Measurements from ENCODE around the gene KLK3. TPM values are rescaled to one million over a fixed set of nuclear protein-coding genes. Genes with fewer than 3 reads are reported as not detected.

KLK3 gene
- total and polyA plus RNA-seq, 2 of the 13 experiments (the other 11 are each of a cell fraction or from before 2014, with no cell fraction given): not detected

DNA sequence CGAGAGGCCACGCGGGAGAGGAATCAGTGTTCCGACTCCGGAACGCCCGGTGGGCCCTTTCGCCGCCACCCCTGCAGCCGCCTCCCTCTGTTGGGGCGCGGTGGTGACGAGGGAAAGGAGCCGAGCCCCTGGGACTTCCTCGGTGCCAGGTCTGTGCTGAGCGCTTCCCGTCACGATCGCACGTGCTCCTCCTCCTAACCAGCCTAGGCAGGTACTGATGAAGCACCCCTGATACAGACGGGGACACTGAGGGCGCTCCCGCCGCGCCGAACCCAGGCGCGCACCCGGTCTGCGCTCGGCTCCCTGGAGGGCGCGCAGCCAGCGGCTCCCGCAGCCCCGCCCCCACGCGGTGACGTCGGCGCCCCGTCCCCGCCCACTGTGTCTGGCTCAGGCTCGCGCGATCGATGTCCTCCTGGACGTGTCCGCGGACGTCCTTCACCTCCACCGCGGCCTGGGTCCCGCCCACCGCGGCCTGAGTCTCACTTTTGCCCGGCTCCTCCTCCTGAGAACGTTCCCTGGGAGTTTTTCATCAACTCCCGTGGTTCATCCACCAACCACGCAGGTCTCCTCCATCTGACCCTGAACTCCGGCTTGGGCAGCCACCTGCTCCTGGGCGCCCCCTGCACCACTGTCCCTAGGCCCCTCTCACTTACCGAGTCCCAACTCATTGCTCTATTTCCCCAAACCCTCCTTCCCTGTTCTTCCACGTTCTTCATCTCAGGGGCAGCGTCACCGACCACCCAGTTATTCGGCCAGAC, 18.8 kb upstream of the KLK3 start (continued):
- TF ChIP-seq HMGXB4 (CRISPR knock-in tag; IDR thresholded peaks at IDR 0.05; ENCODE audit: borderline replicate concordance in 1 of 2, low read depth in 1 of 2) (peak; percentile 28 to 48; a peak in 1 of 4 replicates), GTF3A (CRISPR knock-in tag; conservative IDR thresholded peaks at IDR 0.05) (no peak), ZBTB2 (CRISPR knock-in tag; IDR thresholded peaks at IDR 0.05; ENCODE audit: low read depth) (no peak), YEATS4 (CRISPR knock-in tag; IDR thresholded peaks at IDR 0.05; ENCODE audit: borderline replicate concordance) (no peak), ZNF20 (CRISPR knock-in tag; IDR thresholded peaks at IDR 0.05) (no peak), HNF4A (CRISPR knock-in tag; IDR thresholded peaks at IDR 0.05) (no peak), ZNF264 (CRISPR knock-in tag; IDR thresholded peaks at IDR 0.05) (no peak), MXD4 (CRISPR knock-in tag; IDR thresholded peaks at IDR 0.05) (no peak), MTA3 (CRISPR knock-in tag; IDR thresholded peaks at IDR 0.05) (no peak), ZFP82 (CRISPR knock-in tag; IDR thresholded peaks at IDR 0.05; ENCODE audit: borderline replicate concordance) (0 out of 2 replicates have a peak, but pooled peaks have one; percentile 14), ZNF256 (CRISPR knock-in tag; conservative IDR thresholded peaks at IDR 0.05) (no peak), ZNF790 (CRISPR knock-in tag; IDR thresholded peaks at IDR 0.05; ENCODE audit: borderline replicate concordance) (no peak), ZNF770 (CRISPR knock-in tag; IDR thresholded peaks at IDR 0.05) (0 out of 2 replicates have a peak, but pooled peaks have one; percentile 33), RARA (CRISPR knock-in tag; IDR thresholded peaks at IDR 0.05) (0 out of 2 replicates have a peak, but pooled peaks have one; percentile 10), RFX3 (CRISPR knock-in tag; IDR thresholded peaks at IDR 0.05) (no peak), HNRNPLL (IDR thresholded peaks at IDR 0.05; ENCODE audit: low read depth, low read length, poor library complexity, severe bottlenecking) (peak; percentile 39), TFE3 (CRISPR knock-in tag; IDR thresholded peaks at IDR 0.05) (no peak)
- TF ChIP-seq, protein P1, sequence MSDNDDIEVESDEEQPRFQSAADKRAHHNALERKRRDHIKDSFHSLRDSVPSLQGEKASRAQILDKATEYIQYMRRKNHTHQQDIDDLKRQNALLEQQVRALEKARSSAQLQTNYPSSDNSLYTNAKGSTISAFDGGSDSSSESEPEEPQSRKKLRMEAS (IDR thresholded peaks at IDR 0.05): peak; percentile 51
- TF ChIP-seq, protein P2, sequence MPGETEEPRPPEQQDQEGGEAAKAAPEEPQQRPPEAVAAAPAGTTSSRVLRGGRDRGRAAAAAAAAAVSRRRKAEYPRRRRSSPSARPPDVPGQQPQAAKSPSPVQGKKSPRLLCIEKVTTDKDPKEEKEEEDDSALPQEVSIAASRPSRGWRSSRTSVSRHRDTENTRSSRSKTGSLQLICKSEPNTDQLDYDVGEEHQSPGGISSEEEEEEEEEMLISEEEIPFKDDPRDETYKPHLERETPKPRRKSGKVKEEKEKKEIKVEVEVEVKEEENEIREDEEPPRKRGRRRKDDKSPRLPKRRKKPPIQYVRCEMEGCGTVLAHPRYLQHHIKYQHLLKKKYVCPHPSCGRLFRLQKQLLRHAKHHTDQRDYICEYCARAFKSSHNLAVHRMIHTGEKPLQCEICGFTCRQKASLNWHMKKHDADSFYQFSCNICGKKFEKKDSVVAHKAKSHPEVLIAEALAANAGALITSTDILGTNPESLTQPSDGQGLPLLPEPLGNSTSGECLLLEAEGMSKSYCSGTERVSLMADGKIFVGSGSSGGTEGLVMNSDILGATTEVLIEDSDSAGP (CRISPR knock-in tag; IDR thresholded peaks at IDR 0.05; ENCODE audit: borderline replicate concordance): peak; percentile 54; the same call in 1 of the 2 replicates

Data from HepG2 (cell line).